Coronary artery (tissue), 2 donors: Measurements from ENCODE around the gene KNSTRN.

Source experiments
- DNase-seq: peaks from one replicate; pipeline ENCODE4 v3.0.0-alpha.2; 2017; ENCODE audit warnings: low spot score
- H3K27ac ChIP-seq, 2 donors: fragments of 200-600 bp; sonication (generic); one replicate each; pipeline ENCODE4 v1.5.1; 2016 to 2019
- H3K4me3 ChIP-seq: fragments of 200-600 bp; sonication (generic); 2 replicates; pipeline ENCODE4 v1.5.1; 2016; ENCODE audit warnings: mild to moderate bottlenecking, moderate library complexity
- CTCF ChIP-seq: fragments of 200-600 bp; sonication (generic); IDR thresholded peaks from one replicate; pipeline ENCODE4 v1.5.1; 2019; ENCODE audit warnings: antibody characterized with exemption

KNSTRN gene

GRCh38 chr15:40389824-40390595, 7.5 kb downstream of the KNSTRN start:
- no peak overlapping the region for H3K27ac ChIP-seq
- no peak for DNase-seq
- no peak for TF ChIP-seq CTCF

GRCh38 chr15:40392986-40393948, 10.7 kb downstream of the KNSTRN start:
- no peak overlapping the region for H3K4me3 ChIP-seq
- H3K27ac ChIP-seq: no peak overlapping the region
- no peak for TF ChIP-seq CTCF
- DNase-seq: no peak

More at GRCh38 chr15:40389824-40390595, 7.5 kb downstream of the KNSTRN start:
- H3K4me3 ChIP-seq: no peak overlapping the region

GRCh38 chr15:40397688-40398412, 15.3 kb downstream of the KNSTRN start:
- TF ChIP-seq CTCF: no peak
- no peak for DNase-seq
- no peak overlapping the region for H3K4me3 ChIP-seq
- H3K27ac ChIP-seq: no peak overlapping the region

- Histone ChIP-seq H3K4me3 (no peak overlapping the region), H3K27ac (no peak overlapping the region)
- DNase-seq: no peak
- no peak for TF ChIP-seq CTCF
Observed at GRCh38 chr15:40398413-40398873, 15.9 kb downstream of the KNSTRN start.

- no peak for TF ChIP-seq CTCF
Observed at GRCh38 chr15:40399370-40399769, 16.8 kb downstream of the KNSTRN start.

GRCh38 chr15:40405501-40406381, 23.2 kb downstream of the KNSTRN start, which contains the start of gene IVD:
Gene IVD, plus strand, starts transcription at chr15:40405795. Its CDS starts 33 bp downstream, at chr15:40405828.
- no peak for TF ChIP-seq CTCF
- peak within 1 kb of the TSS; percentile 84 for H3K4me3 ChIP-seq
- peak; percentile 96 for DNase-seq
- H3K27ac ChIP-seq: peak within 1 kb of the TSS; percentile 29 to 83

More at GRCh38 chr15:40399370-40399769, 16.8 kb downstream of the KNSTRN start:
- no peak for DNase-seq
- Histone ChIP-seq H3K27ac (no peak overlapping the region), H3K4me3 (no peak overlapping the region)
